GM12891 (cell line): ENCODE data around the gene ZC3H4.

Source experiments
- PAX5 ChIP-seq: IDR thresholded peaks from 2 replicates; pipeline ENCODE4 v1.6.1; 2011; ENCODE audit warnings: low read length, moderate library complexity, mild to moderate bottlenecking; ENCODE audit not compliant: insufficient read depth, severe bottlenecking
- POLR2A ChIP-seq: IDR thresholded peaks from 2 replicates; pipeline ENCODE4 v1.6.1; 2011; ENCODE audit warnings: low read depth, low read length, control low read depth
- POLR2AphosphoS5 ChIP-seq: IDR thresholded peaks from 2 replicates; pipeline ENCODE4 v1.6.1; 2011; ENCODE audit warnings: low read depth, low read length, control low read depth
- SPI1 ChIP-seq: IDR thresholded peaks from 2 replicates; pipeline ENCODE4 v1.6.1; 2011; ENCODE audit warnings: low read depth, low read length, control low read depth

GRCh38 chr19:47095476-47096099, 18.0 kb downstream of the ZC3H4 start:
- no peak for TF ChIP-seq SPI1
- no peak for TF ChIP-seq POLR2A
- TF ChIP-seq PAX5: no peak
- TF ChIP-seq POLR2AphosphoS5: no peak
